ENCODE measurements around the gene SEMA4G.
"Not testable (repeated sequence)": the region's sequence is repeated elsewhere in the genome, so short reads cannot be mapped to it uniquely, and the experiment has no call there.

The SEMA4G gene

GRCh38 chr10:100972904-100973535 is 3.7 kb downstream of the SEMA4G start:
- no peak for DNase-seq (ENCODE audit: low read depth, low spot score)
- ChIA-PET POLR2A (no interaction called here), CTCF (interaction anchor here (1.1 to 2.4 kb wide), 3 partner anchors 17 to 26 kb away, joined by 3 to 8 read pairs (median 5); partner anchors contain the start of gene LZTS2)
- no peak overlapping the region for H3K4me3 ChIP-seq (ENCODE audit: low read depth, low read length)
- no peak for TF ChIP-seq CTCF (IDR thresholded peaks at IDR 0.05; ENCODE audit: insufficient read depth, low read length, missing control alignments)

GRCh38 chr10:100975397-100975796 is 6.1 kb downstream of the SEMA4G start:
- not testable (repeated sequence) for DNase-seq (ENCODE audit: low read depth, low spot score)
- POLR2A ChIA-PET = interaction anchor here (0.8 to 1.1 kb wide), 2 partner anchors 12 to 40 kb away, joined by 4 read pairs; partner anchors contain the start of genes MRPL43 and TWNK

GRCh38 chr10:100976906-100977305 is 7.6 kb downstream of the SEMA4G start:
- DNase-seq (ENCODE audit: low read depth, low spot score) = no peak
- no peak overlapping the region for H3K4me3 ChIP-seq (ENCODE audit: low read depth, low read length)
- TF ChIP-seq CTCF (IDR thresholded peaks at IDR 0.05; ENCODE audit: insufficient read depth, low read length, missing control alignments) = no peak
- CTCF ChIA-PET = interaction anchor here (0.7 to 1.3 kb wide), 5 partner anchors 8 to 37 kb away, joined by 3 to 5 read pairs (median 3); no protein-coding TSS in a partner anchor
- POLR2A ChIA-PET = no interaction called here

More at GRCh38 chr10:100975397-100975796, 6.1 kb downstream of the SEMA4G start:
- H3K4me3 ChIP-seq (ENCODE audit: low read depth, low read length) = not testable (repeated sequence)
- CTCF ChIA-PET = interaction anchor here (1.0 to 1.7 kb wide), 6 partner anchors 9 to 43 kb away, joined by 3 to 6 read pairs (median 4); no protein-coding TSS in a partner anchor

GRCh38 chr10:100977436-100977835 is 8.1 kb downstream of the SEMA4G start:
- no peak for TF ChIP-seq CTCF (IDR thresholded peaks at IDR 0.05; ENCODE audit: insufficient read depth, low read length, missing control alignments)
- H3K4me3 ChIP-seq (ENCODE audit: low read depth, low read length) = no peak overlapping the region
- POLR2A ChIA-PET = no interaction called here
- CTCF ChIA-PET = interaction anchor here (0.7 to 1.3 kb wide), 4 partner anchors 9 to 21 kb away, joined by 3 to 5 read pairs (median 4); no protein-coding TSS in a partner anchor
- DNase-seq (ENCODE audit: low read depth, low spot score) = no peak

GRCh38 chr10:100978121-100978900 is 9.0 kb downstream of the SEMA4G start:
- no peak for DNase-seq (ENCODE audit: low read depth, low spot score)
- POLR2A ChIA-PET = no interaction called here
- no peak overlapping the region for H3K4me3 ChIP-seq (ENCODE audit: low read depth, low read length)
- TF ChIP-seq CTCF (IDR thresholded peaks at IDR 0.05; ENCODE audit: insufficient read depth, low read length, missing control alignments) = no peak
- CTCF ChIA-PET = interaction anchor here (0.9 kb wide), 1 partner anchor 36 kb away, joined by 3 read pairs; no protein-coding TSS in a partner anchor

- ChIA-PET CTCF (no interaction called here), POLR2A (no interaction called here)
- TF ChIP-seq CTCF (IDR thresholded peaks at IDR 0.05; ENCODE audit: insufficient read depth, low read length, missing control alignments) = no peak
- H3K4me3 ChIP-seq (ENCODE audit: low read depth, low read length) = no peak overlapping the region
- DNase-seq (ENCODE audit: low read depth, low spot score) = no peak
Measured at GRCh38 chr10:100978901-100979195, 9.5 kb downstream of the SEMA4G start.
